Upper lobe of right lung (tissue), 1 donor: Measurements from ENCODE around the gene FCN2. TPM values are rescaled to one million over a fixed set of nuclear protein-coding genes. Genes with fewer than 3 reads are reported as not detected.

Experiments used
- ATAC-seq: fragments of 200-7000 bp; cut with Tn5 transposase; one replicate; pipeline ENCODE4 v1.9.1; 2020; ENCODE audit warnings: mild to moderate bottlenecking, moderate library complexity
- DNase-seq: peaks from one replicate; pipeline ENCODE4 v3.0.0-alpha.2; 2020
- H3K27ac ChIP-seq: fragments of 200-600 bp; one replicate; pipeline ENCODE4 v1.8.0; 2022
- H3K27me3 ChIP-seq: fragments of 200-600 bp; one replicate; pipeline ENCODE4 v1.8.0; 2022; ENCODE audit warnings: mild to moderate bottlenecking
- H3K36me3 ChIP-seq: fragments of 200-600 bp; one replicate; pipeline ENCODE4 v1.8.0; 2022
- H3K4me1 ChIP-seq: fragments of 200-600 bp; one replicate; pipeline ENCODE4 v1.8.0; 2022
- H3K4me3 ChIP-seq: fragments of 200-600 bp; one replicate; pipeline ENCODE4 v1.8.0; 2022; ENCODE audit warnings: mild to moderate bottlenecking
- H3K9me3 ChIP-seq: fragments of 200-600 bp; one replicate; pipeline ENCODE4 v1.8.0; 2022
- intact Hi-C: fragments of 100-400 bp; cut with DNase I; formaldehyde crosslinking; loops from one replicate; pipeline ENCODE4 v1.11.0; 2022
- total RNA-seq: library from RNA; stranded (reverse); fragmentation: NEBNext Ultra II Directional; extraction: Animal tissue kit (Norgen Biotek cat#: 25700); gene quantifications from one replicate; pipeline ENCODE4 v1.2.1, GENCODE V29; 2021
- TF ChIP-seq, protein P1 (sequence below): fragments of 200-600 bp; IDR thresholded peaks from one replicate; pipeline ENCODE4 v1.8.0; 2022; ENCODE audit warnings: antibody characterized with exemption
- donor health status: DM: no; HTN: yes; CAD: no; lungs with severe emphysema.

Gene FCN2
- total RNA-seq, 1 donor from 2014 or later = not detected

DNA sequence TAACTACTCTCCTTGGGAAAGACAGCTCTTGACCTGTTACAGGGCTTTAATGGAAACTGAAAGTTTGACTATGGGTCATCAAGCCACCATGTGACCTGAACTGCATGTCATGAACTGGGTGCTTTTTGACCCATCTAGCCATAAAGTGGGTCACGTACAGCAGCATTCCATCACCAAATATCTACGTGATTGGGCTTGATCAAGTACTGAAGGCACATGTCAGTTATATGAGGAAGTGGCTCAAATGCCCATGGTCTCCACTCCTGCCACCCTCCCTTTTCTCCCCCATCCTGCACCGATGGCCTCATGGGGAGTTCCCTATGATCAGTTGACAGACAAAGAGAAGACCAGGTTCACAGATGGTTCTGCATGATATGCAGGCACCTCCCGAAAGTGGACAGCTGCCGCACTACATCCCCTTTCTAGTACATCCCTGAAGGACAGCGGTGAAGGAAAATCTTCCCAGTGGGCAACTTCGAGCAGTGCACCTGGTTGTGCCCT lies 44.5 kb downstream of the FCN2 start:
- peaks cover 12% of the 10 kb centered on the region for H3K4me1 ChIP-seq
- intact Hi-C loops = no loop called here
- ATAC-seq (no peak), DNase-seq (peak; percentile 5)
- H3K27me3 ChIP-seq = peaks cover 7% of the 10 kb centered on the region
- TF ChIP-seq, protein P1, sequence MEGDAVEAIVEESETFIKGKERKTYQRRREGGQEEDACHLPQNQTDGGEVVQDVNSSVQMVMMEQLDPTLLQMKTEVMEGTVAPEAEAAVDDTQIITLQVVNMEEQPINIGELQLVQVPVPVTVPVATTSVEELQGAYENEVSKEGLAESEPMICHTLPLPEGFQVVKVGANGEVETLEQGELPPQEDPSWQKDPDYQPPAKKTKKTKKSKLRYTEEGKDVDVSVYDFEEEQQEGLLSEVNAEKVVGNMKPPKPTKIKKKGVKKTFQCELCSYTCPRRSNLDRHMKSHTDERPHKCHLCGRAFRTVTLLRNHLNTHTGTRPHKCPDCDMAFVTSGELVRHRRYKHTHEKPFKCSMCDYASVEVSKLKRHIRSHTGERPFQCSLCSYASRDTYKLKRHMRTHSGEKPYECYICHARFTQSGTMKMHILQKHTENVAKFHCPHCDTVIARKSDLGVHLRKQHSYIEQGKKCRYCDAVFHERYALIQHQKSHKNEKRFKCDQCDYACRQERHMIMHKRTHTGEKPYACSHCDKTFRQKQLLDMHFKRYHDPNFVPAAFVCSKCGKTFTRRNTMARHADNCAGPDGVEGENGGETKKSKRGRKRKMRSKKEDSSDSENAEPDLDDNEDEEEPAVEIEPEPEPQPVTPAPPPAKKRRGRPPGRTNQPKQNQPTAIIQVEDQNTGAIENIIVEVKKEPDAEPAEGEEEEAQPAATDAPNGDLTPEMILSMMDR = no peak
- H3K36me3 ChIP-seq = no peaks in the 10 kb centered on the region
- H3K27ac ChIP-seq = no peak overlapping the region
- H3K4me3 ChIP-seq = no peak overlapping the region
- H3K9me3 ChIP-seq = no peaks in the 10 kb centered on the region

- no peak overlapping the region for H3K4me3 ChIP-seq
- DNase-seq (no peak), ATAC-seq (peak; percentile 7)
- intact Hi-C loops = no loop called here
- TF ChIP-seq, protein P1 = no peak
- H3K27ac ChIP-seq = no peak overlapping the region
- H3K4me1 ChIP-seq = no peaks in the 10 kb centered on the region
- no peaks in the 10 kb centered on the region for H3K9me3 ChIP-seq
- H3K36me3 ChIP-seq = no peaks in the 10 kb centered on the region
- peaks cover 8% of the 10 kb centered on the region for H3K27me3 ChIP-seq
Observed at GRCh38 chr9:134928436-134929192, 48.0 kb downstream of the FCN2 start.

- H3K4me1 ChIP-seq = no peaks in the 10 kb centered on the region
- intact Hi-C loops = no loop called here
- peaks cover 13% of the 10 kb centered on the region for H3K27me3 ChIP-seq
- DNase-seq (peak; percentile 74), ATAC-seq (peak; percentile 98)
- no peak overlapping the region for H3K27ac ChIP-seq
- H3K36me3 ChIP-seq = no peaks in the 10 kb centered on the region
- H3K4me3 ChIP-seq = no peak overlapping the region
- no peaks in the 10 kb centered on the region for H3K9me3 ChIP-seq
- TF ChIP-seq, protein P1 = peak; percentile 6
Observed at GRCh38 chr9:134929193-134930158, 48.9 kb downstream of the FCN2 start.

GRCh38 chr9:134930398-134930797 lies 49.8 kb downstream of the FCN2 start:
- H3K4me3 ChIP-seq = no peak overlapping the region
- TF ChIP-seq, protein P1 = no peak
- no peaks in the 10 kb centered on the region for H3K4me1 ChIP-seq
- peaks cover 14% of the 10 kb centered on the region for H3K27me3 ChIP-seq
- no peaks in the 10 kb centered on the region for H3K9me3 ChIP-seq
- H3K36me3 ChIP-seq = no peaks in the 10 kb centered on the region
- ATAC-seq = no peak
- intact Hi-C loops = no loop called here
- DNase-seq = no peak
- no peak overlapping the region for H3K27ac ChIP-seq

DNA sequence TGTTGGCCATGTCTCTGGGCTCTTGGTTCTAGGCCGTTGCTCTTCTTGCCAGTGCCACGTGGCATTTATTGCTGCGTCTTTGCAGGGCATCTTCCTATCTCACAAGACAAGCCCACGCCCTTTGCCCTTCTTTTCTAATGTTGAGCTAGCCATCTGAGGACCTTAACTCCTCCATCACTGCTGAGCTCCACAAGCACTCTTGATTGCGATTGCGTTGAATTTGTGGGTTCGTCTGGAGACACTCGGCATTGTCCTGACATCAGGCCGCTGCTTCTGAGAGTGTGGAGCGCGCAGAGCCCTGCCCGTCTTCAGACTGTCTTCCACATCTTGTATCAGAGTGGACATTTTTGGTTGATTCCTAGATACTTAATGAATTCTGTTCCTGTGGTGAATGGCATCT lies 51.6 kb downstream of the FCN2 start:
- intact Hi-C loops = no loop called here
- TF ChIP-seq, protein P1 = no peak
- Histone ChIP-seq H3K27ac (no peak overlapping the region), H3K36me3 (no peaks in the 10 kb centered on the region), H3K4me1 (no peaks in the 10 kb centered on the region), H3K4me3 (no peak overlapping the region), H3K9me3 (no peaks in the 10 kb centered on the region), H3K27me3 (peaks cover 14% of the 10 kb centered on the region)
- no peak for DNase-seq
- no peak for ATAC-seq
